Measurements from ENCODE around the gene MYH10.

The MYH10 gene

GRCh38 chr17:8647956-8648355 lies 17.4 kb upstream of the MYH10 start:
- DNase-seq = no peak

- DNase-seq = no peak
These were observed 16.7 kb upstream of the MYH10 start for GRCh38 chr17:8647202-8647601.

- DNase-seq = no peak
These were observed 14.0 kb upstream of the MYH10 start for GRCh38 chr17:8644507-8644902.

- DNase-seq = no peak
These were observed 13.5 kb upstream of the MYH10 start for GRCh38 chr17:8643855-8644506.

- no peak for DNase-seq
These were observed 9.2 kb upstream of the MYH10 start for GRCh38 chr17:8639709-8640108.

- DNase-seq = no peak
These were observed 1.5 kb upstream of the MYH10 start for GRCh38 chr17:8632061-8632460.

GRCh38 chr17:8631554-8631877 lies 991 bp upstream of the MYH10 start:
- no peak for DNase-seq

GRCh38 chr17:8630802-8631553 lies 453 bp upstream of the MYH10 start:
- DNase-seq = peak; percentile 99

- no peak for DNase-seq
These were observed 926 bp downstream of the MYH10 start for GRCh38 chr17:8629371-8630226.

GRCh38 chr17:8628609-8629169 lies 1.8 kb downstream of the MYH10 start:
- DNase-seq = no peak

- no peak for DNase-seq
These were observed 2.4 kb downstream of the MYH10 start for GRCh38 chr17:8628172-8628571.

- DNase-seq = no peak
These were observed 6.9 kb downstream of the MYH10 start for GRCh38 chr17:8623591-8623990.

GRCh38 chr17:8622191-8622590 lies 8.3 kb downstream of the MYH10 start:
- no peak for DNase-seq

- DNase-seq = peak; percentile 31
These were observed 8.9 kb downstream of the MYH10 start for GRCh38 chr17:8621585-8621984.

GRCh38 chr17:8619294-8619693 lies 11.2 kb downstream of the MYH10 start:
- no peak for DNase-seq

GRCh38 chr17:8618825-8619224 lies 11.7 kb downstream of the MYH10 start:
- DNase-seq = no peak

- no peak for DNase-seq
These were observed 15.5 kb downstream of the MYH10 start for GRCh38 chr17:8614988-8615387.

GRCh38 chr17:8611619-8612298 lies 18.8 kb downstream of the MYH10 start:
- DNase-seq = no peak

- DNase-seq = no peak
These were observed 19.4 kb downstream of the MYH10 start for GRCh38 chr17:8611137-8611536.

GRCh38 chr17:8610558-8610957 lies 20.0 kb downstream of the MYH10 start:
- DNase-seq = no peak

- no peak for DNase-seq
These were observed 20.6 kb downstream of the MYH10 start for GRCh38 chr17:8609910-8610309.

GRCh38 chr17:8608001-8608400 lies 22.5 kb downstream of the MYH10 start:
- DNase-seq = no peak

GRCh38 chr17:8606401-8606800 lies 24.1 kb downstream of the MYH10 start:
- DNase-seq = no peak
